ENCODE results near the gene BCAS3.

Gene BCAS3

GRCh38 chr17:61442136-61442775 lies 764.6 kb downstream of the BCAS3 start:
- DNase-seq, result no peak
- TF ChIP-seq POLR2A (IDR thresholded peaks at IDR 0.05; ENCODE audit: low read length) (no peak), GATA1 (IDR thresholded peaks at IDR 0.05; ENCODE audit: low read depth, low read length) (no peak)

All from erythroblast (primary cell).